ENCODE measurements around the gene RMRP. TPM values are rescaled to one million over a fixed set of nuclear protein-coding genes. Genes with fewer than 3 reads are reported as not detected.

RMRP gene
- total RNA-seq, 2 donors from 2014 or later, result 17,358 to 20,060 TPM

- peak; percentile 90 for DNase-seq
These were observed 22.7 kb upstream of the RMRP start for GRCh38 chr9:35680331-35681105.

GRCh38 chr9:35679766-35680330, 22.0 kb upstream of the RMRP start:
- no peak for DNase-seq
- H3K27ac Mint-ChIP-seq, result no peak overlapping the region
- no peak overlapping the region for H3K9ac ChIP-seq (ENCODE audit: extremely low read depth, low read length, poor library complexity, severe bottlenecking)
- H3K9me3 Mint-ChIP-seq, result no peaks in the 10 kb centered on the region
- H3K27ac ChIP-seq (ENCODE audit: low read depth, low read length), result no peak overlapping the region
- TF ChIP-seq, protein P1, sequence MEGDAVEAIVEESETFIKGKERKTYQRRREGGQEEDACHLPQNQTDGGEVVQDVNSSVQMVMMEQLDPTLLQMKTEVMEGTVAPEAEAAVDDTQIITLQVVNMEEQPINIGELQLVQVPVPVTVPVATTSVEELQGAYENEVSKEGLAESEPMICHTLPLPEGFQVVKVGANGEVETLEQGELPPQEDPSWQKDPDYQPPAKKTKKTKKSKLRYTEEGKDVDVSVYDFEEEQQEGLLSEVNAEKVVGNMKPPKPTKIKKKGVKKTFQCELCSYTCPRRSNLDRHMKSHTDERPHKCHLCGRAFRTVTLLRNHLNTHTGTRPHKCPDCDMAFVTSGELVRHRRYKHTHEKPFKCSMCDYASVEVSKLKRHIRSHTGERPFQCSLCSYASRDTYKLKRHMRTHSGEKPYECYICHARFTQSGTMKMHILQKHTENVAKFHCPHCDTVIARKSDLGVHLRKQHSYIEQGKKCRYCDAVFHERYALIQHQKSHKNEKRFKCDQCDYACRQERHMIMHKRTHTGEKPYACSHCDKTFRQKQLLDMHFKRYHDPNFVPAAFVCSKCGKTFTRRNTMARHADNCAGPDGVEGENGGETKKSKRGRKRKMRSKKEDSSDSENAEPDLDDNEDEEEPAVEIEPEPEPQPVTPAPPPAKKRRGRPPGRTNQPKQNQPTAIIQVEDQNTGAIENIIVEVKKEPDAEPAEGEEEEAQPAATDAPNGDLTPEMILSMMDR (conservative IDR thresholded peaks at IDR 0.05), result no peak
- peaks cover 30% of the 10 kb centered on the region for H3K36me3 Mint-ChIP-seq (ENCODE audit: low read depth)
- H3K27me3 Mint-ChIP-seq (ENCODE audit: insufficient read depth), result peaks cover 7% of the 10 kb centered on the region
- peaks cover 29% of the 10 kb centered on the region for H3K36me3 ChIP-seq (ENCODE audit: control insufficient read depth, insufficient read depth, low read length)
- WGBS, 2 experiments (ENCODE audit: insufficient coverage in 1 of 2, insufficient read length in 1 of 2), result 90 to 91% methylated on average over 5 to 8 of the region's 8 CpGs
- H3K27me3 ChIP-seq (ENCODE audit: control insufficient read depth, insufficient read depth, low read length, poor library complexity, severe bottlenecking), result no peaks in the 10 kb centered on the region
- H3K4me1 Mint-ChIP-seq, result peaks cover 24% of the 10 kb centered on the region
- peaks cover 6% of the 10 kb centered on the region for H3K4me1 ChIP-seq (ENCODE audit: control insufficient read depth, insufficient read depth, low read length)
- H3K4me3 Mint-ChIP-seq, result no peak overlapping the region
- no peak overlapping the region for H3K4me3 ChIP-seq (ENCODE audit: low read length)
- H3K9me3 ChIP-seq (ENCODE audit: control insufficient read depth, low read length), result no peaks in the 10 kb centered on the region

More at GRCh38 chr9:35680331-35681105, 22.7 kb upstream of the RMRP start:
- Histone ChIP-seq H3K36me3 (ENCODE audit: control insufficient read depth, insufficient read depth, low read length) (peaks cover 36% of the 10 kb centered on the region), H3K9me3 (ENCODE audit: control insufficient read depth, low read length) (no peaks in the 10 kb centered on the region), H3K27me3 (ENCODE audit: control insufficient read depth, insufficient read depth, low read length, poor library complexity, severe bottlenecking) (no peaks in the 10 kb centered on the region), H3K9ac (ENCODE audit: extremely low read depth, low read length, poor library complexity, severe bottlenecking) (no peak overlapping the region), H3K4me3 (ENCODE audit: low read length) (no peak overlapping the region), H3K4me1 (ENCODE audit: control insufficient read depth, insufficient read depth, low read length) (peaks cover 6% of the 10 kb centered on the region), H3K27ac (ENCODE audit: low read depth, low read length) (no peak overlapping the region)
- WGBS, 2 experiments (ENCODE audit: insufficient coverage in 1 of 2, insufficient read length in 1 of 2), result 50 to 52% methylated on average over 10 to 14 of the region's 15 CpGs
- H3K36me3 Mint-ChIP-seq (ENCODE audit: low read depth), result peaks cover 36% of the 10 kb centered on the region
- peaks cover 5% of the 10 kb centered on the region for H3K27me3 Mint-ChIP-seq (ENCODE audit: insufficient read depth)
- TF ChIP-seq, protein P1 (conservative IDR thresholded peaks at IDR 0.05), result no peak
- H3K9me3 Mint-ChIP-seq, result no peaks in the 10 kb centered on the region
- peak overlapping the region; percentile 59 for H3K27ac Mint-ChIP-seq
- peaks cover 24% of the 10 kb centered on the region for H3K4me1 Mint-ChIP-seq
- H3K4me3 Mint-ChIP-seq, result no peak overlapping the region

GRCh38 chr9:35679091-35679490, 21.3 kb upstream of the RMRP start:
- no peak overlapping the region for H3K4me3 ChIP-seq (ENCODE audit: low read length)
- Mint-ChIP-seq H3K4me3 (no peak overlapping the region), H3K4me1 (peaks cover 24% of the 10 kb centered on the region), H3K27me3 (ENCODE audit: insufficient read depth) (peaks cover 14% of the 10 kb centered on the region), H3K36me3 (ENCODE audit: low read depth) (peaks cover 23% of the 10 kb centered on the region), H3K9me3 (no peaks in the 10 kb centered on the region), H3K27ac (no peak overlapping the region)
- H3K9ac ChIP-seq (ENCODE audit: extremely low read depth, low read length, poor library complexity, severe bottlenecking), result no peak overlapping the region
- no peaks in the 10 kb centered on the region for H3K9me3 ChIP-seq (ENCODE audit: control insufficient read depth, low read length)
- no peak overlapping the region for H3K27ac ChIP-seq (ENCODE audit: low read depth, low read length)
- peaks cover 6% of the 10 kb centered on the region for H3K4me1 ChIP-seq (ENCODE audit: control insufficient read depth, insufficient read depth, low read length)
- H3K36me3 ChIP-seq (ENCODE audit: control insufficient read depth, insufficient read depth, low read length), result peaks cover 22% of the 10 kb centered on the region
- WGBS, 2 experiments (ENCODE audit: insufficient coverage in 1 of 2, insufficient read length in 1 of 2), result 80 to 92% methylated on average over 2 to 5 of the region's 5 CpGs
- TF ChIP-seq, protein P1 (conservative IDR thresholded peaks at IDR 0.05), result no peak
- DNase-seq, result no peak
- H3K27me3 ChIP-seq (ENCODE audit: control insufficient read depth, insufficient read depth, low read length, poor library complexity, severe bottlenecking), result peaks cover 7% of the 10 kb centered on the region

Data from endodermal cell (in vitro differentiated cells).